GM21423 (cell line): ENCODE measurements around the gene CD101.
A peak's percentile ranks its signal among the peaks of the same experiment; 100 is the strongest.

ENCODE experiments used
- ATAC-seq: cut with Tn5 transposase; IDR thresholded peaks from one replicate; pipeline ENCODE4 v1.9.1; 2021; ENCODE audit warnings: mild to moderate bottlenecking, moderate library complexity; ENCODE audit not compliant: unreplicated experiment

Gene CD101

DNA sequence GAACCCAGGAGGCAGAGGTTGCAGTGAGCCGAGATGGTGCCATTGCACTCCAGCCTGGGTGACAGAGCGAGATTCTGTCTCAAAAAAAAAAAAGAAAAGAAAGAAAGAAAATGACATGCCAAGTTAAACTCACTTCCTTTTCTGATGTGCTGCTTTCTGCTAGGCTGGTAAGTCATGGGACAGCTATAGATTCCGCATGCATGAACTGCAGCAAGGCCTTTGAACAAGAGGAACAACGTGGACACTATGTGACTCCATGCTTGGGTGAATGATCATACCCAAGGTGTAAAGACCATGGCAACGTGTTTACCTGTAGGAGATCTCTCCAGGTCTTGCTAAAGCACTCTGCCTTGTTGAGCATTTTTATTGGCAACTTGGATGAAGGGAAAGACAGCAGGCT is 48.3 kb downstream of the CD101 start:
- no peak for ATAC-seq

DNA sequence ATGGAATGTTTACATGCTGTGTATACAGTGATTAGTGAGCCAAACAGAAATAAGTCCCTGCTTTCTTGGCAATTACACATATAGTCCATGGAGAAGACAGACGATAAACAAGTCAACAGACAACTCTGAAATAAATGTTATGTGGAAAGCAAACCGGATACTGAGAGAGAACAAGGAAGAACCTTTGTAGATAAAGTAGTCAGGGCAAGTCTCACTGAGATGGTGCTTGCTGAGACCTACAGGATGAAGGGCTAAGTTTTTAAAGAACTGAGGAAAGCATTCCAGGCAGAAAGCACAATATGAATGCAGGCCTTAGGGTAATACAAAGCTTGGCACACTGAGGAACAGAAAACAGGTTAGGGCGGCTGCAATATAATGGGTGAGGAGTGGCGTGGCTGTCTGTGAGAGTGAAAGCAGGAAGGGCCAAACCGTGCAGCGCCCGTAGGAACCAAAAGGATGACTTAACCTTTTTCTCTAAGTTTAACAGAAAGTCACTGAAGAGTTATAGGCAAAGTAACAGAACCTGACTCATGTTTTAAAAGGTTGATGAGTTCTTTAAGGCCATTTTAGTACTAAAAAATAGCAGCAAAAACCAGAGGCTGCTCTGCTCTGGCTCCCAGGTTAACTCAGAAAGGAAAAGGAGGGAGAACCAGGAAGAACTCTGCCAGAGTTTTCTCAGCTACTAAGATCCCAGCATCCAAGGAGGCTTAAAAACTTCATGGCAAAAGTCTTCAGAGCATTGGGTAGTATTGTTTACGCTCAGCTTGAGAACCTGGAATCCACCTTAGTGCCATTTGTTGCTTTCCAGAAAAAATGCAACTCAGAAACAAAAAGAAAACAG is 49.9 kb downstream of the CD101 start:
- ATAC-seq = peak; percentile 76

DNA sequence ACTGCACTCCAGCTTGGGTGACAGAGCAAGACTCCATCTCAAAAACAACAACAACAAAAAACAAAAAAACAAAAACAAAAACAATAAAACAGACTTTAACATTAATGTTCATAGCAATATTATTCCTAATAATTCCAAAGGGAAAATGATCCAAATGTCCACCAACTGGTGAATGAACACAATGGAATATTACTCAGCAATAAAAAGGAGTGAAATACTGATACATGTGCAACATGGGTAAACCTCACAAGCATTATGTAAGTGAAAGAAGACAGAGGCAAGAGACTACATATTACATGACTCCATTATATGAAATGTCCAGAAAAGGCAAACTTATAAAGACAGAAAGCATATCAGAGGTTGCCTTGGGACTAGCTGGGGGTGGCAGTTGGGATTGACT is 52.5 kb downstream of the CD101 start:
- ATAC-seq = no peak

DNA sequence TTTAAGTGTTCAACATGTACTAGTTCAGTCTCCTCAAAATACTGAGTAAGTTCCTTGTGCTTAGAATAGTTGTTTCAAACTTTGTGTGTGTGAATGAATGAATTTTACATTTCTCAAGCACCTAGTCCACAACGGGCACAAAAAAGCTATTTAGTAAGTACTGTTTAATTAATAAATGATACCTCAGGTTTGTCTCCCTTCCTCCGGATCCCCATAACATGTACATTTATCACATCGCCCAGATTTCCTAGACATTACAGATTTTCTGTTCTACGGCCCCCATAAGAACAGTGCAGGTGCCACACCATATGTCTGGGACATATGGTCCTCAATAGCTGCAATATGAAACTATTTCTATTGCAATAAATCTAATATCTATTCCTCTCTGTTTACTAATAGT is 57.2 kb downstream of the CD101 start:
- ATAC-seq = no peak

DNA sequence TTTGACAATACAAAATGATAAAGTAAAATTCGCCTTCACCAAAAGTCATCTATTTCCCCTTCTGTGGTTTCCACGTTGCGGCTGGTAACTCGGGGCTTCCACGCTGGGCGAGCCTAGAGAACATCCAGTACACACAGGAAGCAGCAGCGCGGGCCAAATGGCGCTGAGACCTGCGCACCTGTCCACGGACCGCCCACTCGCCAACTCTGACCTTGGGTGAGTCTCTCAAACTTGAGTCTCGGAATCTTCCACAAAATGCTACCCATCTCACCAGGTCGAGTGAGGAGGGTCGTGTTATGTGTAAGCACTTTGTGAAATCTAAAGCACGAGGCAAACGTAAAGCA is 57.7 kb downstream of the CD101 start:
- ATAC-seq = peak; percentile 33

DNA sequence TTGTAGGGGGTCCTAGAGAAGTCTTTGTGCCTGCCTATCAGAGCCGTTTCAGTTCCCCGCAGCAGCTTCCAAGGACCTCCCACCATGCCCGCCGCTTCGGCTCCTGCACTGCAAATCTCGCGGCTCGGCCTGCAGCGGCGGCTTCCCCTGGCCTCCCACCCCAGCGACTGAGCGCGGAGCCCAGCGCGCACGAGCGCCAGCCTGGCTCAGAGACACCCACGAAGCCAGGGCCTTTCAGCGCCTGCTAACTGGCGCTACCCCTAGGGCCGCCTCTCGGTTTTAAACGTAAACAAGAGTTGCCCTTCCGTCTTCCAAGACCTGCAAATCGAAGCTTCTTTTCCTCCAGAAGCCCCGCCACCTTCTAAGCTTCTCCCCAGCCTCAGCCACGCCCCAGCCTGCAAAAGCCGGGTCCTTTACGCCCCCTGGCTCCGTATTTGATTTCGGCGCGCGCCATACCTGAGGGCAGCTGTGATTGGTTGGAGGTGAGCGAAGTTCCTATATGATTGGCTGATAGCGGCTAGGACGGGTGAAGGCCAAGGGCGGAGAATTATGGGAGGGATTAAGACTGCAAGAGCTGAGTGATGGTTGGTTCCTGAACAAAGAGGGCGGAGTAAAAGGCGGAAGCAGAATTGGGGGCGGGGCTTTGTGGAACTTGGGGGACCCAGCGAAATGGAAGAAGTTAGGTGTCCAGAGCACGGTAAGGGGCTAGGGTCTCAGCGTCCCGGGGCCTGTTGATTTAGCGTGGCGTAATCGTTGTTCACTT is 58.3 kb downstream of the CD101 start, which contains the start of gene TTF2:
TTF2 (plus strand) TSS at position 649 of the 763 bp plus-strand sequence; CDS start at position 670, 21 bp downstream.
- ATAC-seq = peak; percentile 88

DNA sequence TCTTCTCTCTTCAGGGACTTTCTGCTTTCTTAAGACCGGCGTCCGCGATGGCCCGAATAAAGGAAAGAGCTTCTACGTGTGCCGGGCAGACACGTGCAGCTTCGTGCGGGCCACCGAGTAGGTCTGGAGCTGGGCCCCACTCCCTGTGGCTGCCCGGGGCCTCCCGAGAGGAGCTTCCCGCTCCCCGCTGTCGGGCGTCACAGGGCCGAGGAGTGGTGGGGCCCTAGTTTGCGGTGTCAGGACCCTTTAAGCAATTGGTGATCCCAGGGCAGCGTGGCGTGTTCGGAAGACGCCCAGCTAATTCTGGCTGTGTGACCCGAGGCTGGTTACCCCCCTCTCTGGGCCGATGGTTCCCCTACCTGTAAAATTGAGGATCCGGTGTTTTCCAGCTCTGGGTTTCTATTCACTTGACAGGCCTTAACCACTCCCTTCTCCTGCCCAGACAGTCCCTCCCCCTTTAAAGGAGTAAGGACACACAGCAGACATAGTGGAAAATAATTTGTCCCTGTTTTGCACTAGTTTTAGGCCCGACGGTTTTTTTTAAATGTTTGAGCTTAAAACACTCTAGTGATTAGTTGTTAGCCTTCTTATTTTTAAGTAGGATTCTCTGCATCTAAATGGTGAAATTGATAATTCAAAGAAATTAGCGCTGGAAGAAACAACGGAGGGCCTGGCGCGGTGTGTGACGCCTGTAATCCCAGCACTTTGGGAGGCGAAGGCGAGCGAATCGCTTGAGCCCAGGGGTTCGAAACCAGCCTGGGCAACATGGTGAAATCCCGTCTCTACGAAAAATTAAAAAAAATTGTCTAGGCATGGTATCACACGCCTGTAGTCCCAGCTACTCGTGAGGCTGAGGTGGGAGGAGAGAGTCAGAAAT is 59.1 kb downstream of the CD101 start:
- peak; percentile 5 for ATAC-seq

DNA sequence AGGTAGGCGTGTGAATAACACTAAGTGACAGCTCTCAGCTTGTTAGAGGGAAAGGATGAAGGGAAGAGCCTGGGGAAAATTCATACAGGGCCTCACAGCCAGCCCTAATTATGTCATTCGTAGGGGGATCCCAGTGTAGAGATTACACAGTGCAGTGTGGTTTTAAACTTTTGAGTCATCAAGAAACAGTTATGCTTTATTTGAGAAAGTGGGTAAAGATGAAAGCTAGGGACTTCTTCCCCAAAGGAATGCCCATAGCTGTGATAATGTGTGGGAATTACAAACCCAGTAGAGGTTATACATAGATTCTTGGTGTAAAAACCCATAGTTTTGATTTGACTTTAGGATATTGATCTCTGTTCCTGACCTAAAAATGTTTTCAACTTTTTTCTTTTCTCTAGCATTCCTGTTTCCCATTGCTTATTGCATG is 60.4 kb downstream of the CD101 start:
- ATAC-seq = peak; percentile 23

DNA sequence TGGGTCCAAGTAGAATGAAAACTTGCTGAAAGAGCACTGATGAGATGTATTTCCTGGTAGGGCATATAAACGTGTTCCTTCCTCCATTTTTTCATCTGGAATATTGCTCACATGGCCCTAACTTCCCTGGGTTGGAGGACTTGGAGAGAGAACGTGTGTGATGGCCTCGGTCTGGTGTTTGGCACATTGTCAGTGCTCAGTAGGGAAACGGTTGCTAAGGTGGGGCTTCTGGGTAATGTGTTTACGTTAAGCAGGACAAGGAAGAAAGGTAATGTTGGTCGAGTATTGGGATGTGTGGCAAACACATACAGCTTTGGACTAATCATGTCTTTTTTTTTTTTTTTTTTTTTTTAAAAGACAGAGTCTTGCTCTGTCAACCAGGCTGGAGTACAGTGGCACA is 64.8 kb downstream of the CD101 start:
- no peak for ATAC-seq

DNA sequence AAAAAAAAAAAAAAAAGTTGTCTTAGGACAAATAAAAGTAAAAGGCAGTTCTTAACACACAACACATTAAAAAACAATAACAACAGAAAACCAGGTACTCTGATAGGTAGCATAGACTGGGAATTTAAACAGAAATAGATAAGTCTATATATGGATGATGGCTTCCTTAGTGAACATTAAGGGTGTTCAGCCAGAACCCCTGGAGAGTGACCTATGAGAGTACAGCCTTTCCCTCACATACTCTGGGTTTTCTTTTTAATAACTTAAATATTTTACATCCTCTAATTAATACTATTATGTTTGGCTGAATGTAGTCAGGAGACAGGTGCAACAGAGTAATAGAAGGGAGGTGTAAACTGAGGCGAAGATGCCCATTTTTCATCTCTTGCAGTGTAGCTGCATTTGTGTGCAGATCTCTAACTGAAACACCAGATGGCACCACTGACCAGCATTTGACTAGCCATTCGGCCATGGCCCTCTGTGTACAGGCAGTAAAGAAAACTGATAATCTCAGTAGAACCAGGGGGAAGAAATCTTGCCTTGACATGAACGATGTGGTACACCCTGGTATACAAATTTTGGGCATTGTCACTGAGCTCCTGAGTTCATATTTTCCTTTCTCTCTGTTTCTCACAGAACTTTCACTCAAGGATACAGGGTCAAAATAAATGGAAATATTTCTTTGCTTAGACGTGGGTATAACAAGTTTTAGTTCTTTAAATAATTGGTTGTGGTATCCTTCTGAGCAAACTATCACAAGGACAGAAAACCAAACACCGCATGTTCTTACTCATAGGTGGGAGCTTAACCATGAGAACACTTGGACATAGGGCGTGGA is 66.2 kb downstream of the CD101 start:
- ATAC-seq = peak; percentile 68

DNA sequence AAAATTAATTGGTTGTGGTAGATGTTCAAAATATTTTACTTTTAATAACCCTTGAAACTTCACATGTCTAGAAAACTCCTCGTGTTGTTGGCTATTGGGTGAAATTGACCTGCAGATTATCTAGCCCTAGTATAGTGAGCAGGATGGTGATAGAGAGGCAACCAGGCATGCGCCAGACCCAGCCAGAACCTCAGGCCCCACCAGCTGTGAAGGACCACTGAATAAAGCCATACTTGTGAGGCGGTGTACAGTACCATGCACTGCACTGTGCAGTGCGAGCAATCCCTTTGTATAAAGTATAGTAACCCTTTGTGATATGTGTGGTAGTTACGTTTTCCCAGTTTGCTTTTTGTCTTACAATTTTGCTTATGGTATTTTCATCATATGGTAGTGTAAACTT is 67.0 kb downstream of the CD101 start:
- ATAC-seq = no peak

DNA sequence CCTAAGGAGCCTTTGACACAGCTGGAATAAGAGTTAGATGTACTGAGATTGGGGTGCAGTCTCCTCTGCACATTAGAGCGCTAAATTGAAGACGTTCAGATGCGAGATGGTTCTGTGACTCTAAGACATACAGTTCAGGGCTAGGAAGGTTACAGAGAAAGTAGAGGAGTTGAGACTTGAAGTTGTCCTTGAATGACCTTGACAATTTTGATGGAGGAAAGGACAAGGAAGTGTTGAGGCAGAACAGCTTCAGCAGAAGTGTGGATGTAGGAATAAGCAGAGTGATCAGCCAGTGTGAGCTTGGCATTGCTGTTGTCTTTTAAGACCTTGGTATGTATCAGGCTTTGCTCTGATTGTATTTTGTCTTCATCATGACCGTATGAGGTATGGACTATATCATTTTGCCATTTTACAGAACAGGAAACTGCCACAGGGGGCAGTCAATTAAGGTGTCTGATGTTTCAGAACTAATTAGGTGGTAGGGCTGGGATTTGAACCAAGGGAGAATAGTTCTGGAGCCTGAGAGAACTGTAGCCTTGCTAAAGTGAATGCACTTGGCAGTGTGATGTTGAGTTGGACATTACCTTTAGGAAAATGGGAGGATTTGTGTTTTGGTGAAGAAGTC is 67.8 kb downstream of the CD101 start:
- no peak for ATAC-seq

DNA sequence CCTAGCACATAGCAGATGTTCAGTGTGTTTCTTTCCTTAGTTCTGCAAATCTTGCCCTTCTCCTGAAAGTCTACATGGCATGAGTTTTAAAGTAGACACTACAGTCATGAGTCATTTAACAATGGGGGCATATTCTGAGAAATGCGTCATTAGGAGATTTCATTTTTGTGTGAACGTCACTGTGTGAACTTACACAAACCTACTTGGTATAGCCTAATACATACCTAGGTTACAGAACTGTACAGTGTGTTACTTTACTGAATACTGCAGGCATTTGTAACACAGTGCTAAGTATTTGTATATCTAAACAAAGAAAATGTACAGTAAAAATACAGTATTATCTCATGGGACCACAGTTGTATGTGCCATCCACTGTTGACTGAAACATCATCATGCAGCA is 68.6 kb downstream of the CD101 start:
- no peak for ATAC-seq

DNA sequence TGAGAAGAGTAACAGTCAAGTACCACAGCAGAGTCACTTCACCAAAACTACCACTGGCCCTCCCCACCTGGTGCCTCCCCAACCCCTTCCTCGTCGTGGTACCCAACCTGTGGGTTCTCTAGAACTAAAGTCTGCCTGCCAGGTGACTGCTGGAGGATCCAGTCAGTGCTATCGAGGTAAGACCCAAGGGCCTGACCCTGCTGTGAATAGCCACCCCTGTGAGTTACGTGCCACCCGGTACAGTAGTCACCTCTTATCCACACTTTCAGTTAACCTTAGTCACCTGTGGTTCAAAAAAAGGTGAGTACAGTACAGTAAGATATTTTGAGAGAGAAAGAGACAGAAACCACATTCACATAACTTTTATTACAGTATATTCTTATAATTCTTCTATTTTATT is 75.1 kb downstream of the CD101 start:
- no peak for ATAC-seq

DNA sequence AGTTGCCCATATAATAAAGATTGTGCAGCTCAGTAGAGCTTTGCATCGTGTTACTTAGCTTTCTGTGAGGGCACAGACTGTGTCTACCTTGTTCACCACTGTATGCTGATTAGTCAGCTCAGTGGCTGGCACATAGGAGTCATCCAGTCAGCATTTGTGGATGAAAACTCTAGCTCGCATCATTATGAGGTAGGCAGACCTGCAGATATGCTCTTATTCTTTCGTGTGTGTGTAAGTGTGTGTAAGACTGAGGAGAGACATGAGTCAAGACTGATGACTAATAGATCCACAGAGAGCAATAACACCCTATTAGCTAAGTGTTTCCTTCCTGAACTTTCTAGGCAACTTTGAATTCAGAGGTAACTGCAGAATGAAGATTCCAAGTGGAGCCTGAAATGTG is 75.7 kb downstream of the CD101 start:
- no peak for ATAC-seq

DNA sequence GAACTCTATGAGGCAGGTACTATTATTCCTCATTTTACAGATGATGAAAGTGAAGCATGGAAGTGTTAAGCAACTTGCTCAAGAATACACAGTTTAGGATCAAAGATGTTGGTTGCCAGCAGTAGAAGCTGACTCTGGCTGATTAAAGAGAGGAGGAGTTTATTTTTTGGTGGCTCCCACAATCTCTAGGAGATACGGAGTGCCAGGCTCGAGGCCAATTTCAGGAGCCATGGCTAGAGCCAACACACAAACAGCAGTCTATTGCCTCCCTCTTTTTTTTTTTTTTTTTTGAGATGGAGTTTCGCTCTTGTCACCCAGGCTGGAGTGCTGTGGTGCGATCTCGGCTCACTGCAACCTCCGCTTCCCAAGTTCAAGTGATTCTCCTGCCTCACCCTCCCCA is 78.2 kb downstream of the CD101 start:
- no peak for ATAC-seq

DNA sequence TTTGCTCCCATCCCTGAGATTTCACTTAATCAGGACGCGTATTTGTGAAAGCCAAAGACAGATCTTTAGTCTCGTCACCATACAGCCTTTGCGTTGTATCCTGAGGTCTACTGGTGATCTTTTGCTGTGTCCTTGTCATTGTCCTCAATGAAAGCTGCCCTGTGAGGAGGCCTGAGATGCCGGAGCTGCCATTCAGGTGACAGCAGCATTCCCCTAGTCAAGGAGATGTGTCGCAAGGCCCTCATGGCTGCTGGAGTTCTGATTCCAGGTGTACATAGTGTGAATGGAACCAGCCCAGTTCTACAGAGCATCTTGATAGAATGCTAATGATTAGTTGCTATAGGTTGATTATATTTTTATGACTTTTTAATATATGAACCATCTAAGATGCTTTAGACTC is 82.7 kb downstream of the CD101 start:
- ATAC-seq = no peak
